ENCODE data around the gene JAML. TPM values are rescaled to one million over a fixed set of nuclear protein-coding genes. Genes with fewer than 3 reads are reported as not detected.
A peak's percentile ranks its signal among the peaks of the same experiment; 100 is the strongest.

Gene JAML
- total RNA-seq, 2 experiments from 2014 or later, result 26.7 to 30.3 TPM

DNA sequence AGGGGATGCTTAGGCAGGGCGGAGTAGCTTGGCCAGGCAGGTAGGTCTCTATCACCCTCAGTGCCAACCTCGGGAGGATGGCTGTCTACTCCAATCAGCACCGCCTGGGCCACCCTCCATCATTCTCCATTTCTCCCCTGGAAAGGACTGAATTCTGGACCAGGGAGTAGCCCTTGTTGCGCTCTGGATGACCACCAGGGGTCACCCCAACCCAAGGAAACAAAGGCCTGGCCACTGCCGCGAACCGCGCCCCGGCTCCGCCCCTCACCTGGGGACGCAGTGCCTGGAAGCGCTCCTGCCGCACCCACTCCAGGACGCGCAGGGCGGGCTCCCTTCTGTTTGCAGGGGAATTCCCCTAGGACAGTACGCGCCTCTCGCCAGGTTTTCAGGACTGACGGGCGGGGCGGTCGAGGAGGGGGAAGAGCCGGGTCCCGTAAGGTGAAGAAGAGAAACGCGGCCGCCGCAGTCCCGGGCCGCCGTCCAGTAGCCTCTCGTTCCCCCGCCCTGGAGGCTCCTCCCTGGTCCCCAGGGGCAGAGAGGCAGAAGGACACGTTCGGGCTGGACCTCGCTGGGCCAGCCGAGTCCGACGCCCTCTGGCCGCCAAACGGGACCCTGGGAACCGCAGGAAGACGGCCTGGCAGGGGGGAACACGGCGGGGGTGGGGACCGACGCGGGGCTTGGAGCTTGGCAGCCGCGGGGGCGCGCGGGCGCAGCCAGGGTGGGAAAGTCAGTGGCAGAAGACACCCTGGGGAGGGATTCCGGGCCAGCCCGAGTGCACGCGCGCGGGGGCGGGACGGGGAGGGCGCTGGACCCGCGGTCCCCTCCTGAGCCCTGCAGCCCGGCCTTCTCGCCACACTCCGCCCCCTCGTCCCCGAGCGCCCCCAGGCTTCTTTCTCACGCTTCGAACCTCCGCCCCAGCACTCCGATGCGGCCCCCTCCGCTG, 79.3 kb downstream of the JAML start:
- peak; percentile 76 to 95 (median 82) for DNase-seq
- peaks cover 18 to 60% of the 10 kb centered on the region in 2 experiments for H3K27me3 ChIP-seq (ENCODE audit: control insufficient read depth in 1 of 2, insufficient read depth in 2 of 2, low read length in 2 of 2)
- no peaks in the 10 kb centered on the region for H3K36me3 Mint-ChIP-seq (ENCODE audit: low read depth)
- H3K27ac Mint-ChIP-seq, result no peak overlapping the region
- H3K4me3 ChIP-seq (ENCODE audit: low read length), result peak overlapping the region; percentile 80
- intact Hi-C loops (cut with DNase I, micrococcal nuclease), result loop anchor here (1.0 to 5.0 kb wide), 9 partner anchors 26 to 512 kb away; partner anchors contain the start of genes ATP5MG (in 1 of the 2) and IFT46 (in 1 of the 2)
- H3K4me3 Mint-ChIP-seq, result peak overlapping the region; percentile 84
- peaks cover 16% of the 10 kb centered on the region for H3K4me1 ChIP-seq (ENCODE audit: insufficient read depth, low read length)
- H3K4me1 Mint-ChIP-seq (ENCODE audit: low read depth), result peaks cover 5% of the 10 kb centered on the region
- H3K27me3 Mint-ChIP-seq, result peaks cover 81% of the 10 kb centered on the region
- TF ChIP-seq, protein P1, sequence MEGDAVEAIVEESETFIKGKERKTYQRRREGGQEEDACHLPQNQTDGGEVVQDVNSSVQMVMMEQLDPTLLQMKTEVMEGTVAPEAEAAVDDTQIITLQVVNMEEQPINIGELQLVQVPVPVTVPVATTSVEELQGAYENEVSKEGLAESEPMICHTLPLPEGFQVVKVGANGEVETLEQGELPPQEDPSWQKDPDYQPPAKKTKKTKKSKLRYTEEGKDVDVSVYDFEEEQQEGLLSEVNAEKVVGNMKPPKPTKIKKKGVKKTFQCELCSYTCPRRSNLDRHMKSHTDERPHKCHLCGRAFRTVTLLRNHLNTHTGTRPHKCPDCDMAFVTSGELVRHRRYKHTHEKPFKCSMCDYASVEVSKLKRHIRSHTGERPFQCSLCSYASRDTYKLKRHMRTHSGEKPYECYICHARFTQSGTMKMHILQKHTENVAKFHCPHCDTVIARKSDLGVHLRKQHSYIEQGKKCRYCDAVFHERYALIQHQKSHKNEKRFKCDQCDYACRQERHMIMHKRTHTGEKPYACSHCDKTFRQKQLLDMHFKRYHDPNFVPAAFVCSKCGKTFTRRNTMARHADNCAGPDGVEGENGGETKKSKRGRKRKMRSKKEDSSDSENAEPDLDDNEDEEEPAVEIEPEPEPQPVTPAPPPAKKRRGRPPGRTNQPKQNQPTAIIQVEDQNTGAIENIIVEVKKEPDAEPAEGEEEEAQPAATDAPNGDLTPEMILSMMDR (IDR thresholded peaks at IDR 0.05), result peak; percentile 79
- H3K9me3 ChIP-seq (ENCODE audit: control insufficient read depth in 1 of 2, insufficient read depth in 1 of 2, low read length in 2 of 2), result no peaks in the 10 kb centered on the region
- no peaks in the 10 kb centered on the region for H3K36me3 ChIP-seq (ENCODE audit: insufficient read depth, low read length)
- no peaks in the 10 kb centered on the region for H3K9me3 Mint-ChIP-seq
- ChIA-PET POLR2A (no interaction called here), CTCF (interaction anchor here (0.9 to 1.5 kb wide), 4 partner anchors 11 to 355 kb away, joined by 3 to 6 read pairs (median 4); no protein-coding TSS in a partner anchor)
- H3K27ac ChIP-seq (ENCODE audit: low read depth in 1 of 2, low read length in 2 of 2), result no peak overlapping the region
- ATAC-seq (ENCODE audit: poor library complexity), result peak; percentile 93

DNA sequence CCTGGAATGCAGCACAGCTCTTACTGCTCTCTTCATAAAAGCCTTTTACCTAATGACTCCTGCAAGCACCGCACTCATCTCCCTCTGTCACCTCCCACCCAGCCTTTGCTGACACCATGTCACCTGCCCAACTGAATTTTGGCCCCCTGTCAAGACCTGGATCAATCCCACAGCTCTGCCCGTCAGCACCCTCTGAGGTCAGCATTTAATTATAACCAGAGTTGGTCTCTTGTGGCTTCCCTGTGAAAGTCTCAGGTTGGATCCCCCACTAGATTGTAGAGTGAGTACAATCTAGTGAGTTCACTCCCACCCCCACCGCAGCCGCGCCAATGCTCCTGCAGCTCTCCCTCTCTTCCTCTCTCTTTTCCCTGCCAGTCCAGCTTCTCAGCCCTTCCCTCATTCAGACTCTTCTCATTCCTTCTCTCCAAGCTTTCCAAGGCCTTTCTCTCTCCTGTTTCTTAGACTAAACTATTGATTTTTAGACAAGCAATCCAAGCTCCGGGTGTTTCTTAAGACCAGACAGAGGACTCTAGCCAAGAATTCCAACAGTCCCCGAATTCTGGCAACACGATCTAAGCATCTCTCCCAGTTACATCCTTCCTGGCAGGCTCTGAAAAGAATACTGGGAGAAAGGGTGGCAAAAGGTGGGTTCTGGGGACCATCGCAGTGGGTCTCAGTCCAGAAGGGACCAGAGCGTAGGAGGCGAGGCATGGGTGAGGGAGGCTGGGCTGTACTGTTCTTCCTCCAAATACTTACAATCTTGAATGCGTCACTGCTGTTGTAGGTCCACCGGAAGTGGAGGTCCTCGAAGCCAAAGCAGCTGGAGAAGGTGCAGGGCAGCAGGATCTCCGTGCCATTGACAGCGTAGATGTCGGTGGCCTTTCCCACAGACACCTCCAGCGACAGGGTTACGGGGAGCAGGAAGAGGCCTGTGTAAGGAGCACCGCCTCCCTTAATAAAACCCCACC, 80.2 kb downstream of the JAML start:
- Histone ChIP-seq H3K9me3 (ENCODE audit: control insufficient read depth in 1 of 2, insufficient read depth in 1 of 2, low read length in 2 of 2) (no peaks in the 10 kb centered on the region), H3K27me3 (ENCODE audit: control insufficient read depth in 1 of 2, insufficient read depth in 2 of 2, low read length in 2 of 2) (peaks cover 18 to 53% of the 10 kb centered on the region in 2 experiments), H3K27ac (ENCODE audit: low read depth in 1 of 2, low read length in 2 of 2) (no peak overlapping the region), H3K36me3 (ENCODE audit: insufficient read depth, low read length) (no peaks in the 10 kb centered on the region), H3K4me3 (ENCODE audit: low read length) (no peak overlapping the region), H3K4me1 (ENCODE audit: insufficient read depth, low read length) (peaks cover 16% of the 10 kb centered on the region)
- no peaks in the 10 kb centered on the region for H3K36me3 Mint-ChIP-seq (ENCODE audit: low read depth)
- H3K4me3 Mint-ChIP-seq, result peak overlapping the region; percentile 82
- H3K27ac Mint-ChIP-seq, result no peak overlapping the region
- intact Hi-C loops (cut with DNase I, micrococcal nuclease), result loop anchor here (1.0 to 5.0 kb wide), 9 partner anchors 27 to 513 kb away; partner anchors contain the start of genes ATP5MG (in 1 of the 2) and IFT46 (in 1 of the 2)
- TF ChIP-seq, protein P1 (IDR thresholded peaks at IDR 0.05), result no peak
- CTCF ChIA-PET, result interaction anchor here (0.9 to 1.2 kb wide), 3 partner anchors 12 to 356 kb away, joined by 3 to 6 read pairs (median 5); no protein-coding TSS in a partner anchor
- ATAC-seq (ENCODE audit: poor library complexity), result no peak
- POLR2A ChIA-PET, result interaction anchor here (0.6 to 1.4 kb wide), 2 partner anchors 10 to 917 kb away, joined by 3 to 4 read pairs; no protein-coding TSS in a partner anchor
- no peaks in the 10 kb centered on the region for H3K9me3 Mint-ChIP-seq
- H3K4me1 Mint-ChIP-seq (ENCODE audit: low read depth), result peaks cover 5% of the 10 kb centered on the region
- DNase-seq, result no peak
- H3K27me3 Mint-ChIP-seq, result peaks cover 78% of the 10 kb centered on the region

Other genes starting within 250 kb of the JAML start
- 100 to 1,000 TPM; 193 to 203 TPM for gene IL10RA, start 238.6 kb downstream of the JAML start, total RNA-seq
- gene TMPRSS4, start 147.9 kb downstream of the JAML start, total RNA-seq, result not detected
- gene SMIM35, start 138.0 kb downstream of the JAML start, total RNA-seq, result under 1 TPM; 0.06 to 0.08 TPM
- gene SCN4B, start 72.2 kb downstream of the JAML start, total RNA-seq, result not detected
- gene SCN2B, start 48.4 kb downstream of the JAML start, total RNA-seq, result not detected
- 10 to 100 TPM; 29.0 to 30.2 TPM for gene MPZL3, start 27.4 kb upstream of the JAML start, total RNA-seq
- 1 to 10 TPM in 1 of 2 experiments, under 1 TPM in 1; 0.95 to 1.8 TPM for gene MPZL2, start 39.3 kb upstream of the JAML start, total RNA-seq
- gene CD3E, start 79.7 kb upstream of the JAML start, total RNA-seq, result 100 to 1,000 TPM; 483 to 515 TPM
- 100 to 1,000 TPM; 265 to 274 TPM for gene CD3D, start 117.7 kb upstream of the JAML start, total RNA-seq
- 100 to 1,000 TPM; 102 to 109 TPM for gene CD3G, start 119.3 kb upstream of the JAML start, total RNA-seq
- gene UBE4A, start 134.6 kb upstream of the JAML start, total RNA-seq, result 10 to 100 TPM; 40.1 to 43.0 TPM
- gene ATP5MG, start 176.6 kb upstream of the JAML start, total RNA-seq, result 100 to 1,000 TPM; 147 to 153 TPM
- 100 to 1,000 TPM; 135 to 140 TPM for gene KMT2A, start 211.5 kb upstream of the JAML start, total RNA-seq